Right cardiac atrium (tissue), 5 donors: Measurements from ENCODE around the gene TSPYL6. TPM values are rescaled to one million over a fixed set of nuclear protein-coding genes. Genes with fewer than 3 reads are reported as not detected.
A peak's percentile ranks its signal among the peaks of the same experiment; 100 is the strongest.

Source experiments
- ATAC-seq, 2 donors: fragments of 200-7000 bp; cut with Tn5 transposase; one replicate each; pipeline versions ENCODE4 v1.8.0 to v1.9.1; 2020; ENCODE audit warnings: moderate library complexity in 2 of 2, mild to moderate bottlenecking in 1 of 2
- DNase-seq, 3 donors: peaks; one replicate each; pipeline ENCODE4 v3.0.0-alpha.2; 2020
- H3K27ac ChIP-seq: one replicate; pipeline ENCODE4 v1.5.1; 2013; ENCODE audit warnings: mild to moderate bottlenecking, low read length, control low read depth, moderate library complexity
- H3K27me3 ChIP-seq: one replicate; pipeline ENCODE4 v1.6.1; 2013; ENCODE audit not compliant: control insufficient read depth, insufficient read depth
- H3K4me1 ChIP-seq: one replicate; pipeline ENCODE4 v1.6.1; 2013; ENCODE audit warnings: low read length; ENCODE audit not compliant: control insufficient read depth, insufficient read depth
- H3K4me3 ChIP-seq: one replicate; pipeline ENCODE4 v1.5.1; 2013; ENCODE audit warnings: low read length, control low read depth
- H3K9me3 ChIP-seq: one replicate; pipeline ENCODE4 v1.6.1; 2013; ENCODE audit warnings: low read length; ENCODE audit not compliant: control insufficient read depth
- WGBS: extraction: QIAGEN DNeasy Blood & Tissue Kit; methylation state at CpG from one replicate; pipeline ENCODE4 v1.1.7; 2013; 5-methylcytosine and 5-hydroxymethylcytosine counted together
- intact Hi-C, 4 donors: fragments of 100-400 bp; cut with DNase I; formaldehyde crosslinking; loops; one replicate each; pipeline versions ENCODE4 v1.11.0 to v1.14.0; 2022 to 2023
- polyA plus RNA-seq: library from polyadenylated mRNA; stranded (reverse); fragments of 200-250 nt; gene quantifications from one replicate; pipeline ENCODE4 v1.2.3, GENCODE V29; 2013
- total RNA-seq, 4 donors: library from RNA; stranded (reverse); fragmentation: NEBNext Ultra II Directional; extraction: Animal tissue kit (Norgen Biotek cat#: 25700); gene quantifications; one replicate each; pipeline ENCODE4 v1.2.1, GENCODE V29; 2021
- donor health status: healthy with polysubstance abuse.
- donor health status: DM: no; HTN: yes; CAD: no.
- donor health status: DM: no; HTN: no; CAD: no.
- donor health status: DM: no; HTN: yes; CAD: no; lungs with severe emphysema.
- donor health status: DM: yes; HTN: yes; CAD: no.

Gene TSPYL6
- total and polyA plus RNA-seq, 5 donors: not detected

GRCh38 chr2:54226260-54226659 lies 29.8 kb downstream of the TSPYL6 start:
- H3K27ac ChIP-seq: no peak overlapping the region
- no peak overlapping the region for H3K4me3 ChIP-seq
- intact Hi-C loops: no loop called here
- WGBS: 44% methylated on average over 2 of the region's 2 CpGs
- no peaks in the 10 kb centered on the region for H3K27me3 ChIP-seq
- H3K9me3 ChIP-seq: no peaks in the 10 kb centered on the region
- DNase-seq (no peak), ATAC-seq (peak; percentile 23 to 43)
- peaks cover 2% of the 10 kb centered on the region for H3K4me1 ChIP-seq

- peaks cover 2% of the 10 kb centered on the region for H3K4me1 ChIP-seq
- H3K4me3 ChIP-seq: no peak overlapping the region
- H3K9me3 ChIP-seq: no peaks in the 10 kb centered on the region
- DNase-seq: peak in 1 of 3 donors; percentile 53
- H3K27me3 ChIP-seq: no peaks in the 10 kb centered on the region
- H3K27ac ChIP-seq: no peak overlapping the region
- 68% methylated on average over 2 of the region's 2 CpGs for WGBS
- peak; percentile 56 to 77 for ATAC-seq
- intact Hi-C loops: no loop called here
Observed at GRCh38 chr2:54224997-54225396, 31.0 kb downstream of the TSPYL6 start.

GRCh38 chr2:54213082-54213481 lies 42.9 kb downstream of the TSPYL6 start:
- intact Hi-C loops: loop anchor here in 1 of 4 donors (10.0 kb wide), 1 partner anchor 112 kb away; no protein-coding TSS in a partner anchor
- H3K27me3 ChIP-seq: no peaks in the 10 kb centered on the region
- 97% methylated on average over 4 of the region's 4 CpGs for WGBS
- DNase-seq (no peak), ATAC-seq (no peak)
- H3K27ac ChIP-seq: no peak overlapping the region
- no peaks in the 10 kb centered on the region for H3K4me1 ChIP-seq
- no peak overlapping the region for H3K4me3 ChIP-seq
- no peaks in the 10 kb centered on the region for H3K9me3 ChIP-seq

GRCh38 chr2:54212456-54212855 lies 43.6 kb downstream of the TSPYL6 start:
- intact Hi-C loops: loop anchor here in 1 of 4 donors (10.0 kb wide), 1 partner anchor 112 kb away; no protein-coding TSS in a partner anchor
- Histone ChIP-seq H3K4me3 (no peak overlapping the region), H3K9me3 (no peaks in the 10 kb centered on the region), H3K4me1 (peaks cover 2% of the 10 kb centered on the region), H3K27me3 (no peaks in the 10 kb centered on the region), H3K27ac (no peak overlapping the region)
- 66% methylated on average over 1 of the region's 1 CpG for WGBS
- ATAC-seq: peak; percentile 53 to 69
- DNase-seq: no peak

GRCh38 chr2:54209379-54209778 lies 46.6 kb downstream of the TSPYL6 start:
- H3K27ac ChIP-seq: no peak overlapping the region
- WGBS: 77% methylated on average over 3 of the region's 3 CpGs
- ATAC-seq: no peak

GRCh38 chr2:54208364-54209240 lies 47.4 kb downstream of the TSPYL6 start:
- Histone ChIP-seq H3K27me3 (no peaks in the 10 kb centered on the region), H3K4me3 (no peak overlapping the region), H3K9me3 (no peaks in the 10 kb centered on the region), H3K27ac (no peak overlapping the region), H3K4me1 (peaks cover 4% of the 10 kb centered on the region)
- WGBS: 43% methylated on average over 1 of the region's 1 CpG
- intact Hi-C loops: loop anchor here in 2 of 4 donors (10.0 kb wide), 2 partner anchors 296 to 496 kb away; no protein-coding TSS in a partner anchor
- ATAC-seq (peak; percentile 29 to 77), DNase-seq (no peak)

More at GRCh38 chr2:54209379-54209778, 46.6 kb downstream of the TSPYL6 start:
- Histone ChIP-seq H3K9me3 (no peaks in the 10 kb centered on the region), H3K4me1 (peaks cover 4% of the 10 kb centered on the region), H3K4me3 (no peak overlapping the region), H3K27me3 (no peaks in the 10 kb centered on the region)
- intact Hi-C loops: loop anchor here in 2 of 4 donors (10.0 kb wide), 2 partner anchors 295 to 495 kb away; no protein-coding TSS in a partner anchor
- DNase-seq: no peak

GRCh38 chr2:54207666-54208195 lies 48.3 kb downstream of the TSPYL6 start:
- no peaks in the 10 kb centered on the region for H3K9me3 ChIP-seq
- DNase-seq (no peak), ATAC-seq (peak; percentile 62 to 75)
- 41% methylated on average over 3 of the region's 3 CpGs for WGBS
- H3K27me3 ChIP-seq: no peaks in the 10 kb centered on the region
- H3K4me3 ChIP-seq: no peak overlapping the region
- H3K4me1 ChIP-seq: peaks cover 4% of the 10 kb centered on the region
- intact Hi-C loops: loop anchor here in 2 of 4 donors (10.0 kb wide), 2 partner anchors 297 to 497 kb away; no protein-coding TSS in a partner anchor
- H3K27ac ChIP-seq: peak overlapping the region; percentile 81

- no peak overlapping the region for H3K4me3 ChIP-seq
- H3K27me3 ChIP-seq: no peaks in the 10 kb centered on the region
- no peak for DNase-seq
- 6% methylated on average over 2 of the region's 2 CpGs for whole genome bisulfite sequencing
- no peak overlapping the region for H3K27ac ChIP-seq
- no peaks in the 10 kb centered on the region for H3K9me3 ChIP-seq
- peak in 1 of 2 donors; percentile 48 for ATAC-seq
- intact Hi-C loops: loop anchor here in 2 of 4 donors (10.0 kb wide), 2 partner anchors 298 to 498 kb away; no protein-coding TSS in a partner anchor
- peaks cover 4% of the 10 kb centered on the region for H3K4me1 ChIP-seq
Observed at GRCh38 chr2:54206596-54206995, 49.4 kb downstream of the TSPYL6 start.

GRCh38 chr2:54204476-54204875 lies 51.6 kb downstream of the TSPYL6 start:
- 87% methylated on average over 2 of the region's 2 CpGs for WGBS
- H3K27ac ChIP-seq: no peak overlapping the region
- no peaks in the 10 kb centered on the region for H3K27me3 ChIP-seq
- no peak for DNase-seq
- intact Hi-C loops: loop anchor here in 2 of 4 donors (10.0 kb wide), 2 partner anchors 300 to 500 kb away; no protein-coding TSS in a partner anchor
- ATAC-seq: no peak
- H3K9me3 ChIP-seq: no peaks in the 10 kb centered on the region
- H3K4me3 ChIP-seq: no peak overlapping the region
- peaks cover 4% of the 10 kb centered on the region for H3K4me1 ChIP-seq
